Measurements from ENCODE around the gene LCE2C.
A peak's percentile ranks its signal among the peaks of the same experiment; 100 is the strongest.
"Not testable (repeated sequence)": the region's sequence is repeated elsewhere in the genome, so short reads cannot be mapped to it uniquely, and the experiment has no call there.

The LCE2C gene

GRCh38 chr1:152654110-152654509 lies 21.0 kb upstream of the LCE2C start:
- TF ChIP-seq, protein P1, sequence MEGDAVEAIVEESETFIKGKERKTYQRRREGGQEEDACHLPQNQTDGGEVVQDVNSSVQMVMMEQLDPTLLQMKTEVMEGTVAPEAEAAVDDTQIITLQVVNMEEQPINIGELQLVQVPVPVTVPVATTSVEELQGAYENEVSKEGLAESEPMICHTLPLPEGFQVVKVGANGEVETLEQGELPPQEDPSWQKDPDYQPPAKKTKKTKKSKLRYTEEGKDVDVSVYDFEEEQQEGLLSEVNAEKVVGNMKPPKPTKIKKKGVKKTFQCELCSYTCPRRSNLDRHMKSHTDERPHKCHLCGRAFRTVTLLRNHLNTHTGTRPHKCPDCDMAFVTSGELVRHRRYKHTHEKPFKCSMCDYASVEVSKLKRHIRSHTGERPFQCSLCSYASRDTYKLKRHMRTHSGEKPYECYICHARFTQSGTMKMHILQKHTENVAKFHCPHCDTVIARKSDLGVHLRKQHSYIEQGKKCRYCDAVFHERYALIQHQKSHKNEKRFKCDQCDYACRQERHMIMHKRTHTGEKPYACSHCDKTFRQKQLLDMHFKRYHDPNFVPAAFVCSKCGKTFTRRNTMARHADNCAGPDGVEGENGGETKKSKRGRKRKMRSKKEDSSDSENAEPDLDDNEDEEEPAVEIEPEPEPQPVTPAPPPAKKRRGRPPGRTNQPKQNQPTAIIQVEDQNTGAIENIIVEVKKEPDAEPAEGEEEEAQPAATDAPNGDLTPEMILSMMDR (IDR thresholded peaks at IDR 0.05; ENCODE audit: extremely low read depth, insufficient read depth, missing control alignments) = peak; percentile 78
- in situ Hi-C loops (cut with MboI; ENCODE audit: low pct_unique_long_range_greater_than_20kb, low sequenced_read_pairs, unreplicated experiment) = no loop called here
- DNase-seq (ENCODE audit: low spot score) = peak; percentile 61

DNA sequence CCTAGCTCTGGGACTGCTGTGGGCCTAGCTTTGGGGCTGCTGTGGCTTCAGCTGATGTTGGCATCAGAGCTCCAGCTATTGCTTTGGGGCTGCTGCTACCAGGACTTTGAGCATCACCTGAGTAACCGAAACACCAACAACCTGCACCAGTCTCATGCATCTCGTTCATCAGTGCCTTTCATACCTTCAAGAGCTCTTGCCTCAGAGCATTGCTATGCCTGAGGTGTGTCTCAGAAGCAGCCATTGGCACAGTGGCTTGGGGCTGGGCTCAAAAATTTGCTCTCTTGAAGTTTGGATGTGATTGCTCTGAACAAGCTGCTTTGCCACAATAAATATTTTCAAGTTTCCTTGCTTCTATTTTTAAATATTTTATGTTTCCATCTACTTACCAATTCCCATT lies 18.6 kb upstream of the LCE2C start:
- in situ Hi-C loops (cut with MboI; ENCODE audit: low pct_unique_long_range_greater_than_20kb, low sequenced_read_pairs, unreplicated experiment) = no loop called here
- TF ChIP-seq, protein P1 (IDR thresholded peaks at IDR 0.05; ENCODE audit: extremely low read depth, insufficient read depth, missing control alignments) = no peak
- no peak for DNase-seq (ENCODE audit: low spot score)

GRCh38 chr1:152657677-152658076 lies 17.4 kb upstream of the LCE2C start:
- in situ Hi-C loops (cut with MboI; ENCODE audit: low pct_unique_long_range_greater_than_20kb, low sequenced_read_pairs, unreplicated experiment) = no loop called here
- no peak for DNase-seq (ENCODE audit: low spot score)
- TF ChIP-seq, protein P1 (IDR thresholded peaks at IDR 0.05; ENCODE audit: extremely low read depth, insufficient read depth, missing control alignments) = no peak

DNA sequence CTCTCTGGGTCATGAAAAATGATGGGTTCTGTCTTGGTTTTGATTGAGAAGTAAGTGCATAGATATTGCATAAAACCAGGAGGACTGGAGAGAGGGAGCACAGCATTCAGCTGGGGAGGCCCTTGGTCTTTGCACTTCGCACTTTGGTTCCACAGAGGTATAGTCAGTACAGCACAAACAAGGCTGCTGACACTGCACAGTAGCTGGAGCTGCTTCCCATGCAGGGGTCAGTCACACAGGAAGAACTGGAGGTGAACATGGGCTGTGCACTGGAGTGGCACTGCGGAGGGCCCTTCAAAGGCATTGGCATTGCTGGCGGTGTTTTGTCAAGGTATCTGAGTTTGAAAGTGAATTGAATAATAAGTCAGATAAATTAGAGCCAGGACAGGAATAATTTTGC lies 16.4 kb upstream of the LCE2C start:
- TF ChIP-seq, protein P1 (IDR thresholded peaks at IDR 0.05; ENCODE audit: extremely low read depth, insufficient read depth, missing control alignments) = no peak
- in situ Hi-C loops (cut with MboI; ENCODE audit: low pct_unique_long_range_greater_than_20kb, low sequenced_read_pairs, unreplicated experiment) = no loop called here
- DNase-seq (ENCODE audit: low spot score) = no peak

DNA sequence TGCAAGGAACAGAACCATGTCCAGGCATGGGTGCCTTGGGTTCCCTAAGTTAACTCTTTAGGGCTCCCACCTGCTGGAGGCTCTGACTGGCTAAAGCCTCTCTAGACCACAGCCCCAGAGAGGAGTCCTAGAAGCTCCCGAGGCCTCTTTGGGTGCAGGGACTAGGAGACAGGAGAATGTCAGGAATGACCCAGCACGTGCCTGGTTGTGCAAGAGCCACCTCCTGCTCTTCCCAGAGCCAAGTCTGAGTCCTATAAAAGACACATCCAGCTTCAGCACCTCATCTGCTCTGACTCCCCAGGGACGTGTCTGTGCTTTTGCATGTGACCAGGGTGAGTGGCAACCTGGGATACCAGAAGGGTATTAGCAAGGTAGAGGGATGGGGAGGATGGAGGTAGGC lies 12.0 kb upstream of the LCE2C start, which contains the start of gene LCE2D:
Gene LCE2D (plus strand): TSS at position 283 of the 400 bp plus-strand sequence. CDS start 726 bp downstream, outside the sequence.
- TF ChIP-seq, protein P1 (IDR thresholded peaks at IDR 0.05; ENCODE audit: extremely low read depth, insufficient read depth, missing control alignments) = no peak
- in situ Hi-C loops (cut with MboI; ENCODE audit: low pct_unique_long_range_greater_than_20kb, low sequenced_read_pairs, unreplicated experiment) = no loop called here

DNA sequence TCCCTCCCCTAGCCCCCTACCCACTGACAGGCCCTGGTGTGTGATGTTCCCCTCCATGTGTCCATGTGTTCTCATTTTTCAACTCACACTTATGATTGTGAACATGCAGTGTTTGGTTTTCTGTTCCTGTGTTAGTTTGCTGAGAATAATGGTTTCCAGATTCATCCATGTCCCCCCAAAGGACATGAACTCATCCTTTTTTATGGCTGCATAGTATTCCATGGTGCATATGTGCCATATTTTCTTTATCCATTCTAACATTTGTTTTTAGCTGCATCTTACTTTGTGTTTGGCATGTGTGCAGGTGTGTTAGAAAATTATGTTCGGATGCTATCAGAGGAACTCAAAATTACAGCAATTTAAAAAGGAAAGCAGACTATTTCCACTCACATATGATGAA lies 8.9 kb upstream of the LCE2C start:
- in situ Hi-C loops (cut with MboI; ENCODE audit: low pct_unique_long_range_greater_than_20kb, low sequenced_read_pairs, unreplicated experiment); DNase-seq (ENCODE audit: low spot score): not testable (repeated sequence)

More for the DNA sequence above, 12.0 kb upstream of the LCE2C start, which contains the start of gene LCE2D:
- DNase-seq (ENCODE audit: low spot score) = no peak

DNA sequence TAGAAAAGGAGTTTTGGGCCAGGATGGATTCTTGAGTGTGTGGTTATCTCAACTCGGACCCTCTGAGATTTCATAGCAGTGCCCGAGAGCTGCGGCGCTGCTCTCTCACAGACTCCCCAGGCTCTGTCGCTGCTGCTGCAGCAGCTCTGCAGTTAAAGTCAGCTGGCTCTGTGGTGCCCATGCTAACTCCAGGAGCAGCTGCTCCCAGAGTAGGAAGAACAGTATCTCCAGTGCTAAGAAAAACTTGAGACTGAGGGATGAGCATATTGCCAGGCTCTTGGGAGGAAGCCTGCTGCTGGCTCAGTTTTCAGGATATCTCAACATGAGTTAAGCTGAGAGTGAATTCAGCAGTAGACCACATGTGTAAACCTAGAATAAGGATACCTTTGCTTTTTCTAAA lies 7.4 kb upstream of the LCE2C start:
- TF ChIP-seq, protein P1 (IDR thresholded peaks at IDR 0.05; ENCODE audit: extremely low read depth, insufficient read depth, missing control alignments) = no peak
- in situ Hi-C loops (cut with MboI; ENCODE audit: low pct_unique_long_range_greater_than_20kb, low sequenced_read_pairs, unreplicated experiment) = no loop called here
- DNase-seq (ENCODE audit: low spot score) = no peak
